Stimulated activated CD8-positive, alpha-beta memory T cell treated with anti-CD3 and anti-CD28 coated beads, Interleukin-15, amount 100 ng/mL, for 24 hours (primary cell): ENCODE results near the gene STIM2.

ENCODE experiments used
- DNase-seq: peaks from one replicate; pipeline ENCODE4 v3.0.0-alpha.2; 2020; ENCODE audit warnings: low read depth

The STIM2 gene

GRCh38 chr4:26907731-26908599 lies 47.3 kb downstream of the STIM2 start:
- DNase-seq: no peak

DNA sequence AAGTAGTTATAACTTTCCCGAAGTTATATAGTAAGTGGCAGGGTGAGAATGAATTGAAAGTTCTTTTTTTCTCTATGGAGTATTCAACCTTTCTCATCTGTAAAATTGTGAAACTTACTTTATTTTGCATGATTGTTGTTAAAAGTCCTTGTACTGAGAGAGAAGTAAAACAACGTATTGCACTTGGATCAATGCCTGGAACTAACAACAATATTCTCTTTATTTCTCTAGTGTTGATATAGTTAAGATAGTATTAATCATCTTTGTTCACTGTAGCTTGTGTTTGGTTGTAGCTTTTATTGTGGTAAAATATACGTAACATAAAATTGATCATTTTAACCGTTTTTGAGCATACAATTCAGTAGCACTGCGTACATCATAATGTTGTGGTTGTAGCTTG lies 48.7 kb downstream of the STIM2 start:
- no peak for DNase-seq

DNA sequence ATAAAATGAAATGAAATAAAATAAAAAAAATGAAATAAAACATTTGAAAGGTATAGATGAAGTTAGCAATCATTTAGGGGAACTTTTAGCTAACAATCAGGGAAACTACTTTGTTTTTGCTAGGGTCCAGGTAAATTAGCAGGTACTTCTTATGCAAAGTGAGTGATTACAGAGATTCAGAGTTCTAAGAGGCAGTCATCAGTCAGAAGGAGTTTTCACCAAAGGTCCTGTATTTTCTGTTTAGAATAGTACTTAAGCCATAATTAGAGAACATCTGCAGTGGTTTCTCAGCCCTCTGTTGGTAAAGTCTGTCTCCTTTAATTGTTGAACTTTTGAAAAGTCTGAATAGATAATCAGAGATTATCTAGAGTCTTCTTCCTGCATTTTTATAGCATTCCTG lies 50.6 kb downstream of the STIM2 start:
- no peak for DNase-seq

DNA sequence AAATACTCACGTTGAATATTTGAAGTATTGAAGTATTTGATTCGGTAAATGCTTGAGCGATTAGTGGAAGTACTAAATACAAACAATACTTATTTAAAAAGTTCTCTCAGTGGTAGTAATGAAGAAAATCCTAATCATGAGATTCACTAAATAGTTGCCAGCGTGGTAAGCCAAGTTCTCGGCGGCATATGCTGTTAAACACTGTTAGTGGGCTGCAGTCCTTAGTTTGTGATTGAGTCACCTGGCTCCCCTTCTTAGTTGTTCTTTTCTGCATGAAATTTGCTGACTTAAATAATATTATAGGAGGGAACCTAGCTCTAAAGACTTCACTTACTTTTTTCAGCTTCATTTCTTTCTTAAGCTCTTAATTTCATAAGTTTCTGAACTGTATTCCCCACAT lies 51.4 kb downstream of the STIM2 start:
- no peak for DNase-seq

DNA sequence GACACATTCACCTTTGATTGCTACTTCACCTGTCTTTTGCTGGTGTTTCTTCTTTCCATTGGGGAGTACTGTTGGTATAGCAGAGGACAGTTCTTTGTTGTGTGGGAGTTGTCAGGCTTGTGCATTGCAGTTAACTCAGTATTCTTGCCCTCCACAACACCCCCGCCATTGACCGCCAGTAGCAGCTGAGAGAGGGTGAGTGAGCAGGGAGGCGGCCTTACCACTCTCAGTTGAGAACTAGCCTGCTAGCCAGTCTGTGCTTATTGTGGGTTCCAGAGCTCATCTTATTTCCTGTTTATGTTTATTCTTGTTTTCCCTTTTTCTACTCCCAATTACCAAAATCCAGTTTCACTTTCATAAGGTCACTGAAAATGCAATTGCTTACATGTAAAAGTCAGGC lies 52.2 kb downstream of the STIM2 start:
- no peak for DNase-seq

GRCh38 chr4:26916195-26916594 lies 55.6 kb downstream of the STIM2 start:
- no peak for DNase-seq

DNA sequence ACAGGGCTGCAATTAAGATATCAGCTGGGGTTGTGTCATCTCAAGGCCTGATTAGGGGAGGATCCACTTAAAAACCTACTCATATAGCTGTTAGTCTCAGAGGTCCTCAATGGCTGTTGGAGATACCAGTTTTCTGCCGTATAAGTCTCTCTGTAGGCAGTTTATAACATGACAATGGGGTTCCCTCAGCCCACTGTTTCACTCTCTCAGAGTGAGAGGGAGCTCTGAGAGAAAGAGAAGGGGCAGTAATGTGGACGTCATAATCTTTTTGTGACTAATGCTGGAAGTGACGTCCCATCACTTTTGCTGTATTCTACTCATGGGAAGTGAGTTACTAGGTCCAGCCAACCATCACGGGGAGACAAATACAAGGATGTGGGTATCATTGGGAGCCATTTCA lies 70.3 kb downstream of the STIM2 start:
- DNase-seq: no peak

GRCh38 chr4:26931451-26931850 lies 70.8 kb downstream of the STIM2 start:
- no peak for DNase-seq

- no peak for DNase-seq
Measured at GRCh38 chr4:26931966-26932365, 71.3 kb downstream of the STIM2 start.

DNA sequence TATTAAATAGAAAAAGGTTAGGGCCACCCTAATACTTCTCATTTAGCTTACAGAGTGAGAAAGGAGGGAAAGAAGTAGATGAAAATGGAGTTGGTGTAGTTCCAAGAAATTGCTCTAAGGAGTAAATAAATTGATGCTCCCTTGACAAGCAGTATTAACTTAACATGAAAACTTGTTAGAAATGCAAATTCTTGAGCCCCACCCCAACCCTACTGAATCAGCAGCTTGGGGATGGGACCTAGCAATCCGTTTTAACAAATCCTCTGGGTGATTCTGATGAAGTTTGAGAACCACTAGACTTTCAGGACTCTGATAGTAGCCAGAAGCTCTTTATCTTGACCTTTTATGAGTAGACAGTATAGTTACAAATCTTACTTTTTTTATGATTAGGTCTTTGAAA lies 74.8 kb downstream of the STIM2 start:
- DNase-seq: no peak

DNA sequence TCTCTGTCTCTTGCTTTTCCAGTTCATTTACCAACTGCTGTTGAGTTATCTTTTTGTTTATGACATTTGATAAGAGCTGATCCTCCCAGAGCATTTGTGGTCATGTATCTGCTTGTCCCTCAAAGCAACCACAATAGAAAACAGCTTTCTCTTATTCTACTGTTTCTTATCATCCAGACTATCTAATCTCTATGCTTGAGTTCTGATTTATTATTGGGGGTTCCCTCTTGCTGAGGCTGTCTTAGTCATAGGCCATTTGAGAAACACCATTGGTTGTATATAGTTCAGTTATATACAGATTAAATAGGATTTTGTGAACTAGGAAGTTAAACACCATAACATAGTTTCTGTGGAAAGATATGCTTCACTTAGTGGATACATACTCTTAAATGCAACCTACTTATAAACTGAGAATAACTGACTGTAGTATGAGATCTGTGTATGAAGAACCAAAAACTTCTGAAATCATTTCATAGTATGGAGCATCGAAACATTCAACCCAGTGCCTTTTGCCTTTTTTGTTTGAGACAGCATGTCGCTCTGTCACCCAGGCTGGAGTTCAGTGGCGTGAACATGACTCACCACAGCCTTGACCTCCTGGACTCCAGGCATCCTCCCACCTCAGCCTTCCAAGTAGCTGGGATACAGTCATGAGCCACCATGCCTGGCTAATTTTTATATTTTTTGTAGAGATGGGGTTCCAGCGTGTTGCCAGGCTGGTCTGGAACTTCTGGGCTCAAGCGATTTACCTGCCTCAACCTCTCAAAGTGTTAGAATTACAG lies 75.8 kb downstream of the STIM2 start:
- DNase-seq: no peak

DNA sequence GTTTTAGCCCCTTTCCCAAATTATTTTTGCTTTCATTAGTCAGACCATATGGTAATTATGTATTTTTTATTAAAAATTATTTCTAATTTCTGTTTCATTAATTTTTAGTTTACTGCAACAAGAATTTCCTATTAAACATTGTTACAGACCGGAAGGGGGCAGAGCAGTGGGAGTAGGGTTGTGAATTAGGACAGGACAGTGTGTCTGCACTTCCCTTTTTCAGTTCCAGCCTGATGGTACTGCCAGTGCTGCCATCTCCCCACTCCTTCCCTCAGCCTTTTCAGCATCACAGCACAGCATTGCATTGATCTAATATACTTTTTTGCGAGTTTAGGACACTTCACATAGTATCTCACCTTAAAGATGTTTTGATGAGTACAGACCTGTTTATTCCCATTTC lies 76.5 kb downstream of the STIM2 start:
- DNase-seq: no peak

- DNase-seq: no peak
Measured at GRCh38 chr4:26937567-26937966, 76.9 kb downstream of the STIM2 start.

GRCh38 chr4:26938516-26938915 lies 77.9 kb downstream of the STIM2 start:
- DNase-seq: no peak

DNA sequence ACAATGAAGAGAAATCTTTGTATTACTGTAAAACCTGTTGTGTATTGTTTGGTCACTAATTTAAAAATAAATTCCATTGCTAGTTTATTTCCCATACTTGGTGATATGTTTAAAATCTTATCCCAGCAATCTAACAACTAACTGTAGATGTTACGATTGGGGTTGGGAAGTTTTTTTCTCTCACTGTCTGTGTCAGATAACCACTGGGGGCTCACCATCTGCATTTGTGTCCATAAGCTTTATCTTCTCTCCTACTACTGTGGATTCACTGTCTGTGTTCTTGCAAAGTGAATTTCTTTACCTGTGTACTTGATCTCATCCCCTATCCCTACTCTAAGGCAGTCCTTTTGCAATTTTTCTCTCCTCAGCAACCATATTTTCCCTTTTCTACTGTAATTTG lies 81.3 kb downstream of the STIM2 start:
- no peak for DNase-seq

DNA sequence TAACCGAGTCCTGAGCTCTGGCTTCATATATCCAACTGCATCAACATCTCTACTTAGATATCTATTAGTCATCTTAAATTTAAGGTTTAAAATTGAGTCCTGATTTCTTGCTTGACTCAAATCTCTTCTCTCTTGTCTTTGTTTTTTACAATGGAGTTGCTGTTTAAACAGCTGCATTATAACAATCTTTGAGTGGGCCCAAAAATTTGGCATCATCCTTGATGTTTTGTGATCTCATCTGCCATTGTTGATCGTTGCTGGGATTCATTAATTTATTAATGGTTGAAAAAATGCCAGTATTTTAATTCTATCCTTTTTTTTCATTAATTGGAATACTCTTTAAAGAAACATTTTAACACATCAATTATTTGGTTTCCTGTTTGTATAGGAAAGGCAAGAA lies 82.2 kb downstream of the STIM2 start:
- no peak for DNase-seq

DNA sequence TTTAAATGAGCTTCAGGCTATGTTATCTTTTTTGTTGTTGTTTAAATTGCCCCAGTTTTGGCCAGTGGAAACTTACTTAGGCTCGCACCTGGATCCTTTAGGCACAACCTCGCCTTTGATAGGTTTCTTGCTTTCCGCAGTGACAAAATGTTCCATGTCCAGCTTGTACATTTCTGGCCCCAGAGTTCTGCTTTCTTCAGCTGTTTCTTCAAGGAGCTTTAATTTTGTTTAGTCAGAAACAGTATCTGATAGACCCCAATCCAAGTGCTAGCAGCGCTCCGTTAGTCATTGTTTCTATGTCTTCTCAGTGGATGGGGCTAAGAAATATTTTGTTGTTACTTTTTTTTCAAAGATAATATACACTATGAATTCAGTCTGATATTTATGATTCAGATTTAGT lies 82.8 kb downstream of the STIM2 start:
- no peak for DNase-seq

- DNase-seq: no peak
Measured at GRCh38 chr4:26945794-26946193, 85.2 kb downstream of the STIM2 start.

- DNase-seq: no peak
Measured at GRCh38 chr4:26947318-26947717, 86.7 kb downstream of the STIM2 start.

GRCh38 chr4:26950446-26950845 lies 89.8 kb downstream of the STIM2 start:
- DNase-seq: no peak

GRCh38 chr4:26952891-26953290 lies 92.2 kb downstream of the STIM2 start:
- DNase-seq: no peak

DNA sequence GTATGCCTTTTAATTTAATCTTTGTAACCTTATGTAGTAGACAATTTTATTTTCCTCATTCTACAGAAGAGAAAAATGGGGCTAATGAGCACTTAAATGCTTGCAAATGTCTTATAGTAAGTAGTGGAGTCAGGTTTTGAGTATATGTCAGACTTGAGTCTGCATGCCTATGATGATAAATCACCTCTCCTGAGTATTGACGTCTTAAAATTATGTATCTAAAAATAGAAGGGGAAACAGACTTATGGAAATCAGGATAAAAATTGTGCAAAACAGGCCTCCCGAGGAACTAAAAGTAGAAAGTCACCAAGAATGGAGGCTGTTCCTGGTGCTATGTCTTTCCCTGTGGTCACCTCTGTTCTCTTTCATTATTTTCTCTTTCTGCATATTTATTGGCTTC lies 92.7 kb downstream of the STIM2 start:
- no peak for DNase-seq

DNA sequence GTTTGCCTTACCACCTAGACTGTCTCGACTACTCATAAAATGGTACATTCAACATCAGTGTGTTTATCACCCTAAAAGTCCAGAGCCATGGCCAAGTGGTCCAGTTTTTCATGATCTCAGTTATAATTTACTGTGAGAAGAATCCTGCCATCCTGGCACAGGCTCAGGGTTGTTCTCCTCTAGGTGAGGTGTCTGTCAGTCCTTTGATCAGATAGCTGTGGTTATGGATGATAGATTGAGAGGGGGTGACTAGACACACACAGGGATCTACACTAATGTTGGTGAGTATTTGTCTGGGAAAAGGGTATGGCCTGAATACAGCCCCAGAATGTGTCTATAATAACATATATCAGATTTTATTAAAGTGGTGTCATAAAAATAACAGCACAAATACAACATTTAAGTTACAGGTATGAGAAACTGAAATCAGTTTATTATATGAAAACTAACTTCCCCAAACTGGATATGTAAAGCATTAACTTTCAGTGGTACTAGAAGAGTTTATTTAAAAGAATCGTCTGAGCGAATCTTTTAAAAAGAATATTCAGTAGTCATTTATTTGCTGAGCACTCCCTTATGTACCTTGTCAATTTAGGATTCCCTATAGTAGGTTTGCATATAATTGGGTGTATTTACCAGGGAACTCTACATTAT lies 93.3 kb downstream of the STIM2 start:
- no peak for DNase-seq
